Jurkat, Clone E6-1 (cell line): Measurements from ENCODE around the gene COA6. TPM values are rescaled to one million over a fixed set of nuclear protein-coding genes. Genes with fewer than 3 reads are reported as not detected.

Experiments
- DNase-seq: peaks from one replicate; pipeline ENCODE4 v3.0.0-alpha.2; 2011; ENCODE audit warnings: low read depth, low spot score
- H3K4me3 ChIP-seq: 2 replicates; pipeline ENCODE4 v1.5.1; 2011; ENCODE audit warnings: mild to moderate bottlenecking, low read length, control low read depth, moderate library complexity
- polyA plus RNA-seq: library from polyadenylated mRNA; unstranded; fragments of >200 nt; gene quantifications from one replicate; pipeline ENCODE4 v1.2.1, GENCODE V29; 2012; ENCODE audit warnings: missing spikeins; ENCODE audit not compliant: insufficient read length, insufficient read depth

COA6 gene, protein sequence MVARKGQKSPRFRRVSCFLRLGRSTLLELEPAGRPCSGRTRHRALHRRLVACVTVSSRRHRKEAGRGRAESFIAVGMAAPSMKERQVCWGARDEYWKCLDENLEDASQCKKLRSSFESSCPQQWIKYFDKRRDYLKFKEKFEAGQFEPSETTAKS
- 70.8 TPM for polyA plus RNA-seq

GRCh38 chr1:234373064-234373958 is at the start of gene COA6:
TSS of gene COA6 (plus strand) at chr1:234373456. CDS start at chr1:234373467, 11 bp downstream.
- peak; percentile 98 for DNase-seq
- peak within 1 kb of the TSS; percentile 95 for H3K4me3 ChIP-seq

DNA sequence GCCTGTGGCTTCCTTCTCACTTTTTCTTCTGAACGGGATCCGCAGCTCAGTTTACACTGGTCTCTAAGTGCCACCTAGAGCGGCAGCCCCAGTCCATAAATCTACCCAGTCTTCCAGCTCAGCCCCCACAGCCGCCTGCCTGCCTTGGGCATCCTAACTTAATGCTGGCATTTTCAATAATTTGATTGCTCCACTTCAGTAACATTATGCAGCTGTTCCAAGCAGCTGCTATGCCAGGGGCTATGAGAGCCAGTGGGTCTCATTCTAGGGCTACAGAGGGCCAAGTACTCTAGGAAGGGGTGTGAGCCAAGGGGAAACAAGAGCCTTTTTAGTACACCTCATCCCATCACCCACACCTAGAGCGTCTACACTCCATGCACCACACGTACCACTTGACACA is 48.4 kb upstream of the COA6 start:
- no peak for DNase-seq

DNA sequence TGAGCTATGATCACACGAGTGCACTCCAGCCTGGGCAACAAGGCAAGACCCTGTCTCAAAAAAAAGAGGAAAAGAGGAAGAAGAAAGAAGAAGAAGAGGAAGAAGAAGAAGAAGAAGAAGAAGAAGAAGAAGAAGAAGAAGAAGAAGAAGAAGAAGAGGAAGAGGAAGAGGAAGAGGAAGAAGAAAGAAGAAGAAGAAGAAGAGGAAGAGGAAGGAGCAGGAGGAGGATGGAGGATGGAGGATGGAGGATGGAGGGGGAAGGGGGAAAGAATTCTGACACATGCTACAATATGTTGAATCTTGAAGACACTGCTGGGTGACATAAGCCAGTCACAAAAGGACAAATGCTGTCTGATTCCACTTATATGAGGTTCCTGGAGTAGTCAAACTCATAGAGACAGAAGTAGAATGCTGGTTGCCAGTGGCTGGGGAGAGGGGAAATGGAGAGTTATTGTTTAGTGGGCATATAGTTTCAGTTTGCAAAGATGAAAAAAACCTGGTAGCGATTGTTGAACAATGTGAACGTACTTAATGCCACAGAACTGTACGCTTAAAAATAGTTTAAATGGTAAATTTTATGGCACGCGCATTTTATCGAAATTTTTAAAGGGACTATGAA is 47.3 kb upstream of the COA6 start:
- DNase-seq: no peak
- H3K4me3 ChIP-seq: peak overlapping the region; percentile 77

More for the DNA sequence above, 48.4 kb upstream of the COA6 start:
- H3K4me3 ChIP-seq: no peak overlapping the region

DNA sequence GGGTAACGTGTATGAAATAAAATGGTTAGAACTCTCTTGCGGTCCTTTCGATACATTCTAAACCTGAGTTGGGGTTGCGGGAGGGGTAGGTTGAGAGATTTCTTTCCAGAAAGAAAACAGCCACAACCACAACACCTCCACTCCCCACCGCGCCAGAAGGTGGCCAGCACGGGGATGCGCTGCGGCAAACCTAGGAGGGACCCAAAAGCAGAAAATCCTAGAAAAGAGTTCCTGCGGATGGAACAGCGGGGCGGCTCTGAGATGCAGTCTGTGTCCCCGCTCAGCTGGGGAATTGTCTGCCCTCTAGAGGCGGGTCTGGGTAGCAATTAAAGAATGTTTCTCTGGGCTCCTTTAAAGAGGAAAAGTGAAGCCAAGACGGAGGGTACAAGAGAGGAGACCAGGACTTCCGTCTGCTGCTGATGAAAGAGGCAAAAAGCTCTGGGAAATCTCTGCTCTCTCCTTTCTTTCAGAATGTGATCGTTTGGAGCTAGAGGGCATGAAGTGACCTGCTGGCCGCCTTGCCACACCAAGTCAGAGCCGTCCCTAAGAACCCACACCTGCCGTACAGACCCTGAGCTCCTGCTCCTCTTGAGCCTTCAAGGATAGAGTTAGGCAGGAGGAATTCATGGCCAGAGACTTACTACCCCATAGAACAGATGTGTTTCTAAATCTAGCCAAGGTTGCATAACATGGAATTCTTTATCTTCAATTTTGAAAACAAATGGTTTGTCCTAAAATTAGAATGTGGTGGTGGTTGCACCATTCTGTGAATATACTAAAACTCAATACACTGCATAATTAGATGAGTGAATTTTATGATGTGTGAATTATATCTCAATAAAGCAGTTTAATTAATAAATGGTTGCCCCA is 46.5 kb upstream of the COA6 start:
- peak overlapping the region; percentile 77 for H3K4me3 ChIP-seq
- peak; percentile 70 for DNase-seq

DNA sequence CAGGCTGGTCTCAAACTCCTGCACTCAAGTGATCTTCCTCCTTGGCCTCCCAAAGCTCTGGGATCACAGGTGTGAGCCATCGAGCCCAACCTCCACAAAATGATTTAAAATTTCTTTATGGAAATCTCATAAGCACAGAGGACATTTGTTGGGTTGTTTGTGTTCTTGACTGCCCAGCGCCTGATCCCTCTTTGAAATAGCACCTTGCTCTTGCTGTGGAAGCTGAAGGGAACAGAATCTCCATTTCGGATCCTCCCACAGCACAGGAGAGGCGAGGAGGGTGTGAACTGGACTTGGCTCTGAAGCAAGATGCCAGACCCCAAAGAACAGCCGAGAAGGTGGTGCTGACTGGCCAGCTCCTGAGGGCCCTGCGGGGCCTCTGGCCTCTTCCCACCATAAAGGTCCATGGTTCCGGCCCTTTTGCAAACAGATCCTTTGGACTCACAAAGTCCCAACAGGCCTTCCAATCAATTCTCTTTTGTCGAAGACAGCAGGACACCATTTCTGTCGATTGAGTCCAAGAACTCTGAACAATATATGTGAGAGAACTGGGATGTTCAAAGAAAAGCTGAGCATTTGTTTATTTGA is 45.6 kb upstream of the COA6 start:
- H3K4me3 ChIP-seq: no peak overlapping the region
- DNase-seq: no peak

DNA sequence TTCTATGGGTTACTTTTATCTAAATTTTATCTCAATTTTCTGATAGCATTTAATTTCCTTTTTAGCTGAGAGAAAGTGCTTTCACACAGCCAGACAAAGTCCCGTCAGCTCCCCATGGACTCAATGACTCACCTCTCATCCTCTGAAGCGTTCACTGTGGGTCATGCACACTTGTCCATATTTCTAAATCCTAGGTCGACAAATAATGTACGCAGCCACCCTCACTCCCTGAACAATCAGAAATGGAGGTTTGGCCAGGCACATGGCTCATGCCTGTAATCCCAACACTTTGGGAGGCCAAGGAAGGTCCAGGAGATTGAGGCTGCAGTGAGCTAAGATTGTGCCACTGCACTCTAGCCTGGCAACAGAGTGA is 42.4 kb upstream of the COA6 start:
- no peak for DNase-seq
- H3K4me3 ChIP-seq: no peak overlapping the region

- DNase-seq: no peak
- H3K4me3 ChIP-seq: no peak overlapping the region
Measured at GRCh38 chr1:234331507-234331906, 41.7 kb upstream of the COA6 start.

- no peak overlapping the region for H3K4me3 ChIP-seq
- no peak for DNase-seq
Measured at GRCh38 chr1:234336359-234336758, 36.9 kb upstream of the COA6 start.

DNA sequence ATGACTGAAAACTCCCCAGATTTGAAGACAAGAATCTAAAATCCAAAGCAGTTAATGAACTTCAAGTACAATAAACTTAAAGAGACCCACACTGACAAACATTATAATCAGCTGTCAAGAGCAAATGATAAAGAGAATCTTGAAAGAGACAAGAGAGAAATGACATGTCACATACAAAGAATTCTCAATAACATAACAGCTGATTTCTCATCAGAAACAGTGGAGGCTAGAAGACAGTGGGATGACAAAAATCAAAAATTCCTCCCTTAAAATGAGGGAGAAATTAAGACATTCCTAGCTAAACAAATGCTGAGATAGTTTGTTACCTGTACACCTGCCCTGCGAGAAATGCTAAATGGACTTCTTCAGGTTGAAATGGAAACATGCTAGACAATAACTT is 36.0 kb upstream of the COA6 start:
- DNase-seq: no peak
- H3K4me3 ChIP-seq: no peak overlapping the region

GRCh38 chr1:234340528-234340927 is 32.7 kb upstream of the COA6 start:
- no peak for DNase-seq
- no peak overlapping the region for H3K4me3 ChIP-seq

GRCh38 chr1:234342774-234343173 is 30.5 kb upstream of the COA6 start:
- no peak overlapping the region for H3K4me3 ChIP-seq
- DNase-seq: no peak

DNA sequence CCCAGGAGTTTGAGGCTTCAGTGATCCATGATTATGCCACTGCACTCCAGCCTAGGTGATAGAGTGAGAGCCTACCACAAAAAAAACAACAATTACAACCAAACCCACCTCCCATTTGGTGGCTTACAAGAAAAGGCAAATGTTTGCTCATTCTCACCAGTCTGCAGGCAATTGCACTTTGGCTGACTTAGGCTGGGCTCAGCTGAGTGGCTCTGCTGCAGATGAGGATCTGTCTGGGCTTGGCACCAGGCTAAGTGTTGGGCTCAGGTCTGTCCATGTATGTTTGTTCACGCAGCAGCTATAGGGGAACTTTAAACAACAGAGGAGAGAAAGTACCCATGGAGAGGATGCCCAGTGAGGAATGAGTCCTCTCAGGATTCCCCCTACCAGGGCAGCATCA is 28.0 kb upstream of the COA6 start:
- H3K4me3 ChIP-seq: no peak overlapping the region
- no peak for DNase-seq

GRCh38 chr1:234348964-234349363 is 24.3 kb upstream of the COA6 start:
- no peak for DNase-seq
- H3K4me3 ChIP-seq: no peak overlapping the region

DNA sequence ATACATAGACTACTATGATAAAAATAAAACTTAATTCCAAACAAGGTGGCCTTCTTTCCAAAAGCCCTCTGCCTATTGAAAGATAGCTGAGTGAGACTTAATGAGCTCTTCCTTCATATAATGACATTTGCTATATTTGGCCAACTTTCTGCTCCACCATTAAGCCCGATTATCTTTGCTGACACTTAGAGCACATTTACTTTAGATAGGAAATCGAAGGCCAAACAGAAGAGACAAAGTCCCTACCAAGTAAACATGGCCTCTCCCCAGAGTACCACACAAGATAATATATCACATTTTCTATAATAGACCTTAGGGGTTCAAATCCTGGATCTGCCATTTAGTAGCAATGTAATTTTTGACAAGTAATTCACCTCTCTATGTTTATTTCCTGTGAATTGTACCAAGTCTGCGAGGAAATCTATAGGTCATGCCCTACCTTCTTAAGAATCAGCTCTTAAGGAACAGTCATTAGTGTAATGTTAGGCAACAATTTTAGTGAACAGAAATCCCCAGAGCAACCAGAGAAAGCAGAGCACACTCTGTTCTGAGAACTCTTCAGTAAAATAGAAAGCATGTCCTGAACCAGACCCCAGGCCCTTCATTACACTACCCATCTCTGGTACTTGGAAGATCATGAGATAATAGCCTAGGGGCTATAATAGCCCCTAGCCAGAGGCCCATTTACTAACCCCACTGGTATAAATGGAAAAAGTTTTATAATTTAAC is 17.3 kb upstream of the COA6 start:
- DNase-seq: no peak
- H3K4me3 ChIP-seq: peak overlapping the region; percentile 78; the same call in 1 of the 2 replicates

DNA sequence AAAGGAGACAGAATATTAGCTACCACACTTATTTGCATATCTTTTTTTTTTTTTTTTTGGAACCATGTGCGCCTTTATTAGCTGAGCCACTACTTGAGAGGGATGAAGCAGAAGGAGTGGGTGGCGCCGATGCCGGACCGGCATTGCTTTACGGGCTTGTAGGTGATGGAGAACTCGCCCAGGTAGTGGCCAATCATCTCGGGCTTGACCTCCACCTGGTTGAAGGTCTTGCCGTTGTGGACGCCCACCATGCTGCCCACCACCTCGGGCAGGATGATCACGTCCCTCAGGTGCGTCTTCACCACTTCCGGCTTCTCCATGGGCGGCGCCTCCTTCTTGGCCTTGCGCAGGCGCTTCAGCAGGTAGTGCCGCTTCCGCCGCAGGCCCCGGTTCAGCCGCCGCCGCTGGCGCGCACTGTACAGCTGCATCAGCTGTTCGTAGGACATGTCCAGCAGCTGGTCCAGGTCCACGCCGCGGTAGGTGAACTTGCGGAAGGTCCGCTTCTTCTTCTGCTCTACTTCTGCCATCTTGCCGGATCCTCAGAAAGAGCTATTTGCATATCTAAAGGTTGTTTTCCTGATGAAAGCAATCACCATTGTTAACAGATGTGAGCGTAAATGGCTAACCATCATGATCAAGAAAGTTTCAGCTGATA is 16.5 kb upstream of the COA6 start:
- DNase-seq: peak; percentile 57
- peak overlapping the region; percentile 78 for H3K4me3 ChIP-seq

DNA sequence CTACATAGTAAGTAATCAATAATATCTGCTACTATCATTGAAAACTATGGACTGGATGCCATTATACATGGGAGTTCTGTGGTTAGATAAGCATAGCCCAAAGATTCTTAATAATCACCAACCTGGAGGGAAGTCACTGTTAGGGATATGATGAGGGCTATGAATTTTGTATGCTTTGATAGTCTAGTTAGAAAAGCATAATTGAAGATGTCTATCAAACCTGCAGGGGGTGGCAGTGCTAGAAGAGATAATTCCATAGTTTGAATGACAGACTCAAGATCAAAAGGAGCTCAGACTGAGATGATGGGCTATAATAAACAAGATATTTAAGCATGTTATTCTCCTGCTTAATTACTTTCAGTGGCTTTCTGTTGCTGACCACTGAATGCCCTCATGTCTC is 15.4 kb upstream of the COA6 start:
- H3K4me3 ChIP-seq: peak overlapping the region; percentile 78
- no peak for DNase-seq

DNA sequence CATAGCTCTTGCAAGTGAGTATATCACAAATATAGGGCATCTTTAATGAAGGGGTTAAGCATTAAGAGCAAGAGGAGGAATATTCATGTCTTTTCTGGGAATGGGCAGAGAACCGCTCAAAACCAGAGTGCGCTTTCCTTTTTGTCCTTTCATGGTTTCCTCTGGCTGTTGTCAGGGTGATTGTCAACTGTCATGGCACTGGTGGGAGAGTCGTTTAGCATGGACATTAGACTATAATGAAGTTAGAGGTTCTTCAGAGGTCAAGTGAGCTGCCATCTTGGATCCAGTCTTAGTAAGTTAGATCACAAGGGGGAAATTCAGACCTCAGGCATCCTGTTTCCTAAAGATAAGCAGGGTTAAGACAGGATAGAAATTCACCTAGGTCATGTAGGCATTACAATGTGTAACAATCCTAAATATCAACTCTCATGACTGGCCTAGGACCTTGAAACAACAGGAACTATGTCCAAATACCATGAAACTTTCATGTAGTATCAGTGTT is 12.1 kb upstream of the COA6 start:
- DNase-seq: no peak
- H3K4me3 ChIP-seq: no peak overlapping the region

DNA sequence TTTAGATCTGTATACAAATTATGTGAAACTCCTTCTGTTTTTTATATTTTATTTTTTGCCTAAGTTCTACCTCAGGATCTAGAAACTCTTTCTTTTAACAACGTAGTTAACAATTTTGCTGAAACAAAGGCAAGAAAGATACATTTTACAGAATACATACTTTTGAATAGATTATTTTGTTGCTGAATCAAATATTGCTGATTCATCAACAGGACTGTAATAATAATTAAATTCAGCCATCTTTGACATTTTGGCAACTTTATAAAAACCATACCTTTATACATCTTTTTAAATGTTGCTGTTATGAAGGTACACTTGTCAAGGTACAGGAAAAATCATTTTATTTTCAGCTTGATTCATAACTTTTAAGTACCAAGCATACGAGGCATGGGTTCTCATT is 10.7 kb upstream of the COA6 start:
- no peak overlapping the region for H3K4me3 ChIP-seq
- DNase-seq: no peak
